Right renal pelvis (tissue), 4 donors: ENCODE results near the gene KHNYN. TPM values are rescaled to one million over a fixed set of nuclear protein-coding genes. Genes with fewer than 3 reads are reported as not detected.

ENCODE experiments used
- DNase-seq, 4 donors: peaks; one replicate each; pipeline ENCODE4 v3.0.0-alpha.2; 2013; ENCODE audit warnings: low read depth in 4 of 4, low spot score in 3 of 4, missing footprints in 1 of 4
- polyA plus RNA-seq, 4 donors: library from polyadenylated mRNA; unstranded; fragments of 120-200 nt; gene quantifications; one replicate each; pipeline ENCODE4 v1.2.1, GENCODE V29; 2013; ENCODE audit not compliant: insufficient read length in 4 of 4

KHNYN gene
- polyA plus RNA-seq, 4 donors: 40.7 to 45.5 (median 44.3) TPM

- no peak for DNase-seq
Measured at GRCh38 chr14:24399999-24400718, 29.6 kb upstream of the KHNYN start.

GRCh38 chr14:24401810-24402702 lies 27.7 kb upstream of the KHNYN start:
- no peak for DNase-seq

- DNase-seq: no peak
Measured at GRCh38 chr14:24403294-24403998, 26.3 kb upstream of the KHNYN start.

- no peak for DNase-seq
Measured at GRCh38 chr14:24404814-24405213, 24.9 kb upstream of the KHNYN start.

- DNase-seq: no peak
Measured at GRCh38 chr14:24406416-24406815, 23.3 kb upstream of the KHNYN start.

GRCh38 chr14:24407608-24408325 lies 22.0 kb upstream of the KHNYN start:
- no peak for DNase-seq

GRCh38 chr14:24408764-24409163 lies 21.0 kb upstream of the KHNYN start:
- DNase-seq: no peak

GRCh38 chr14:24409192-24409591 lies 20.6 kb upstream of the KHNYN start:
- DNase-seq: no peak

GRCh38 chr14:24409956-24410355 lies 19.8 kb upstream of the KHNYN start:
- no peak for DNase-seq

- no peak for DNase-seq
Measured at GRCh38 chr14:24411443-24412389, 18.0 kb upstream of the KHNYN start.

GRCh38 chr14:24414077-24414476 lies 15.7 kb upstream of the KHNYN start:
- DNase-seq: no peak

- DNase-seq: no peak
Measured at GRCh38 chr14:24414732-24415420, 14.9 kb upstream of the KHNYN start.

- no peak for DNase-seq
Measured at GRCh38 chr14:24415421-24416253, 14.1 kb upstream of the KHNYN start.

GRCh38 chr14:24416254-24416931 lies 13.4 kb upstream of the KHNYN start:
- no peak for DNase-seq

- DNase-seq: no peak
Measured at GRCh38 chr14:24416932-24417619, 12.7 kb upstream of the KHNYN start.

GRCh38 chr14:24417832-24418491 lies 11.8 kb upstream of the KHNYN start:
- no peak for DNase-seq
